DOHH2 (cell line): Measurements from ENCODE around the gene DOCK9.

ENCODE experiments used
- EZH2phosphoT487 ChIP-seq: fragments of 200-600 bp; sonication (generic); IDR thresholded peaks from 2 replicates; pipeline ENCODE4 v1.6.1; 2017; ENCODE audit warnings: borderline replicate concordance, mild to moderate bottlenecking, antibody characterized with exemption, low read length, moderate library complexity, mixed read lengths
- TF ChIP-seq, protein P1 (sequence below): fragments of 200-600 bp; sonication (generic); IDR thresholded peaks from one replicate; pipeline ENCODE4 v1.5.1; 2014; ENCODE audit warnings: antibody characterized with exemption, mild to moderate bottlenecking, low read depth, low read length; ENCODE audit not compliant: poor library complexity, severe bottlenecking

DNA sequence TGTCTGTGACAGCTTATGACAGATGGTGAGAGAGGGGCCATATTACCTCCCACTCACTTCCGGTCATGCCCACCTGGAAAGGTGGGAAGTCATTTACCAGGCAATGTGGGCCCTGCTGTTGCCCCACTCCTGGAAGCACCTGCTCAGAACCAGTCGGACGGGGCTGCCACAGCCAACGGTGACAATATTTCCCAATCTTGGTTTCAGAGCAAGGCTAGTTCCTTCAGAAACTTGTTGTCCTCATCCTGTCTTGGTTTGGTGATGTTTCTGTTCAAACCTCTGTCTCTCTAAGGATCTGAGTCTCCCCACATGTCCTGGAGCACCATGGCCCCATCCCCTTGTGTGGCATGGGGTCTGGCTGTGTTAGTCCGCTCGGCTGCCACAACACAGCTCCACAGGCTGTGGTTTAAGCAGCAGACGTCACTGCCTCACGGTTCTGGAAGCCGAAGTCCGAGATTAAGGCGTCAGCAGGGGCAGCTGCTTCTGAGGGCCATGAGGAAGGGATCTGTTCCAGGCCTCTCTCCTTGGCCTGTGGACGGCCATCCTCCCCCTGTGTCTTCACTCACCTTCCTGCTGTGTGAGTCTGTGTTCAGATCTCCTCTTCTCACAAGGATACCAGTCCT, 193.9 kb downstream of the DOCK9 start:
- TF ChIP-seq, protein P1, sequence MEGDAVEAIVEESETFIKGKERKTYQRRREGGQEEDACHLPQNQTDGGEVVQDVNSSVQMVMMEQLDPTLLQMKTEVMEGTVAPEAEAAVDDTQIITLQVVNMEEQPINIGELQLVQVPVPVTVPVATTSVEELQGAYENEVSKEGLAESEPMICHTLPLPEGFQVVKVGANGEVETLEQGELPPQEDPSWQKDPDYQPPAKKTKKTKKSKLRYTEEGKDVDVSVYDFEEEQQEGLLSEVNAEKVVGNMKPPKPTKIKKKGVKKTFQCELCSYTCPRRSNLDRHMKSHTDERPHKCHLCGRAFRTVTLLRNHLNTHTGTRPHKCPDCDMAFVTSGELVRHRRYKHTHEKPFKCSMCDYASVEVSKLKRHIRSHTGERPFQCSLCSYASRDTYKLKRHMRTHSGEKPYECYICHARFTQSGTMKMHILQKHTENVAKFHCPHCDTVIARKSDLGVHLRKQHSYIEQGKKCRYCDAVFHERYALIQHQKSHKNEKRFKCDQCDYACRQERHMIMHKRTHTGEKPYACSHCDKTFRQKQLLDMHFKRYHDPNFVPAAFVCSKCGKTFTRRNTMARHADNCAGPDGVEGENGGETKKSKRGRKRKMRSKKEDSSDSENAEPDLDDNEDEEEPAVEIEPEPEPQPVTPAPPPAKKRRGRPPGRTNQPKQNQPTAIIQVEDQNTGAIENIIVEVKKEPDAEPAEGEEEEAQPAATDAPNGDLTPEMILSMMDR = no peak
- TF ChIP-seq EZH2phosphoT487 = no peak
